ENCODE results near the gene TOLLIP.

Gene TOLLIP

GRCh38 chr11:1233351-1234053, 75.9 kb downstream of the TOLLIP start:
- no peak overlapping the region for H3K27ac ChIP-seq
- no peak for TF ChIP-seq CTCF (IDR thresholded peaks at IDR 0.05)
- H3K9ac ChIP-seq: no peak overlapping the region
- no peaks in the 10 kb centered on the region for H3K79me2 ChIP-seq
- no peak overlapping the region for H3K4me2 ChIP-seq (ENCODE audit: low read length)
- H3K27me3 ChIP-seq (ENCODE audit: control insufficient read depth, insufficient read depth, low read length): no peaks in the 10 kb centered on the region
- H3K36me3 ChIP-seq (ENCODE audit: control insufficient read depth, insufficient read depth, low read length): no peaks in the 10 kb centered on the region
- no peaks in the 10 kb centered on the region for H3K4me1 ChIP-seq
- no peaks in the 10 kb centered on the region for H3K9me3 ChIP-seq (ENCODE audit: control insufficient read depth, low read length)
- H2AFZ ChIP-seq: no peak overlapping the region
- H3K4me3 ChIP-seq (ENCODE audit: low read depth, low read length): no peak overlapping the region

- Histone ChIP-seq H3K79me2 (no peaks in the 10 kb centered on the region), H3K36me3 (ENCODE audit: control insufficient read depth, insufficient read depth, low read length) (no peaks in the 10 kb centered on the region), H2AFZ (no peak overlapping the region), H3K4me2 (ENCODE audit: low read length) (no peak overlapping the region), H3K4me1 (no peaks in the 10 kb centered on the region), H3K9me3 (ENCODE audit: control insufficient read depth, low read length) (no peaks in the 10 kb centered on the region), H3K9ac (no peak overlapping the region), H3K4me3 (ENCODE audit: low read depth, low read length) (no peak overlapping the region), H3K27ac (no peak overlapping the region), H3K27me3 (ENCODE audit: control insufficient read depth, insufficient read depth, low read length) (no peaks in the 10 kb centered on the region)
- TF ChIP-seq CTCF (IDR thresholded peaks at IDR 0.05): no peak
Observed at GRCh38 chr11:1232883-1233321, 76.5 kb downstream of the TOLLIP start.

- Histone ChIP-seq H3K9me3 (ENCODE audit: control insufficient read depth, low read length) (no peaks in the 10 kb centered on the region), H3K4me3 (ENCODE audit: low read depth, low read length) (no peak overlapping the region), H3K27me3 (ENCODE audit: control insufficient read depth, insufficient read depth, low read length) (no peaks in the 10 kb centered on the region), H3K4me1 (no peaks in the 10 kb centered on the region), H2AFZ (no peak overlapping the region), H3K79me2 (no peaks in the 10 kb centered on the region), H3K27ac (no peak overlapping the region), H3K36me3 (ENCODE audit: control insufficient read depth, insufficient read depth, low read length) (no peaks in the 10 kb centered on the region), H3K9ac (no peak overlapping the region), H3K4me2 (ENCODE audit: low read length) (no peak overlapping the region)
- no peak for TF ChIP-seq CTCF (IDR thresholded peaks at IDR 0.05)
Observed at GRCh38 chr11:1232021-1232882, 77.2 kb downstream of the TOLLIP start.

- Histone ChIP-seq H3K4me3 (ENCODE audit: low read depth, low read length) (no peak overlapping the region), H3K4me2 (ENCODE audit: low read length) (no peak overlapping the region), H2AFZ (no peak overlapping the region), H3K4me1 (no peaks in the 10 kb centered on the region), H3K27ac (no peak overlapping the region), H3K9me3 (ENCODE audit: control insufficient read depth, low read length) (no peaks in the 10 kb centered on the region), H3K79me2 (no peaks in the 10 kb centered on the region), H3K9ac (no peak overlapping the region), H3K27me3 (ENCODE audit: control insufficient read depth, insufficient read depth, low read length) (no peaks in the 10 kb centered on the region), H3K36me3 (ENCODE audit: control insufficient read depth, insufficient read depth, low read length) (no peaks in the 10 kb centered on the region)
- TF ChIP-seq CTCF (IDR thresholded peaks at IDR 0.05): no peak
Observed at GRCh38 chr11:1231396-1232020, 77.9 kb downstream of the TOLLIP start.

Measured in parathyroid adenoma (tissue), 2 donors.